GM23248 (cell line): ENCODE data around the gene RIC3. TPM values are rescaled to one million over a fixed set of nuclear protein-coding genes. Genes with fewer than 3 reads are reported as not detected.

Experiments
- DNase-seq: peaks from one replicate; pipeline ENCODE4 v3.0.0-alpha.2; 2015
- H2AFZ ChIP-seq: fragments of 200-600 bp; sonication (generic); 2 replicates; pipeline ENCODE4 v1.6.1; 2016; ENCODE audit warnings: antibody characterized with exemption
- H3F3A ChIP-seq: fragments of 200-600 bp; sonication (generic); 2 replicates; pipeline ENCODE4 v1.6.1; 2016; ENCODE audit warnings: mild to moderate bottlenecking, antibody characterized with exemption, mixed run types; ENCODE audit not compliant: insufficient read depth
- H3K27ac ChIP-seq: fragments of 200-600 bp; sonication (generic); 2 replicates; pipeline ENCODE4 v1.5.1; 2016; ENCODE audit warnings: mild to moderate bottlenecking
- H3K27me3 ChIP-seq: fragments of 200-600 bp; sonication (generic); replicated peaks from 2 replicates; pipeline ENCODE4 v1.6.1; 2016; ENCODE audit warnings: mild to moderate bottlenecking; ENCODE audit not compliant: insufficient read depth
- H3K36me3 ChIP-seq: fragments of 200-600 bp; sonication (generic); 2 replicates; pipeline ENCODE4 v1.6.1; 2016; ENCODE audit warnings: low read depth, mild to moderate bottlenecking
- H3K4me1 ChIP-seq: fragments of 200-600 bp; sonication (generic); 2 replicates; pipeline ENCODE4 v1.6.1; 2016; ENCODE audit warnings: mild to moderate bottlenecking; ENCODE audit not compliant: insufficient read depth
- H3K4me2 ChIP-seq: fragments of 200-600 bp; sonication (generic); one replicate; pipeline ENCODE4 v1.6.1; 2016; ENCODE audit warnings: mild to moderate bottlenecking; ENCODE audit not compliant: unreplicated experiment
- H3K4me3 ChIP-seq: fragments of 200-600 bp; sonication (generic); 2 replicates; pipeline ENCODE4 v1.5.1; 2016; ENCODE audit warnings: mild to moderate bottlenecking
- H3K79me2 ChIP-seq: fragments of 200-600 bp; sonication (generic); 2 replicates; pipeline ENCODE4 v1.6.1; 2016; ENCODE audit warnings: mild to moderate bottlenecking; ENCODE audit not compliant: insufficient read depth
- H3K9ac ChIP-seq: fragments of 200-600 bp; sonication (generic); 2 replicates; pipeline ENCODE4 v1.6.1; 2016; ENCODE audit warnings: mild to moderate bottlenecking
- H3K9me2 ChIP-seq: fragments of 200-600 bp; sonication (generic); 2 replicates; pipeline ENCODE4 v1.6.1; 2016; ENCODE audit warnings: mixed run types, mild to moderate bottlenecking, moderate library complexity; ENCODE audit not compliant: insufficient read depth
- H3K9me3 ChIP-seq: fragments of 200-600 bp; sonication (generic); one replicate; pipeline ENCODE4 v1.6.1; 2017; ENCODE audit warnings: low read depth
- H4K20me1 ChIP-seq: fragments of 200-600 bp; sonication (generic); 2 replicates; pipeline ENCODE4 v1.6.0; 2016; ENCODE audit not compliant: insufficient read depth
- EZH2 ChIP-seq: fragments of 200-600 bp; sonication (generic); IDR thresholded peaks from 2 replicates; pipeline ENCODE4 v1.6.1; 2018; ENCODE audit warnings: antibody characterized with exemption, mild to moderate bottlenecking; ENCODE audit not compliant: insufficient read depth, poor library complexity, severe bottlenecking
- EZH2phosphoT487 ChIP-seq: fragments of 200-600 bp; sonication (generic); IDR thresholded peaks from 2 replicates; pipeline ENCODE4 v1.6.1; 2018; ENCODE audit warnings: antibody characterized with exemption, moderate library complexity, mild to moderate bottlenecking, low read depth; ENCODE audit not compliant: insufficient read depth
- WGBS, 2 experiments: methylation state at CpG; one replicate each; pipeline ENCODE4 v1.1.6; 2015 to 2017; ENCODE audit warnings: low lambda C conversion rate in 2 of 2, low coverage in 1 of 2; ENCODE audit errors: missing lambda C conversion rate in 2 of 2; 5-methylcytosine and 5-hydroxymethylcytosine counted together
- in situ Hi-C: fragments of 300-500 bp; cut with MboI; formaldehyde crosslinking; loops from 2 replicates; pipeline ENCODE4 v1.15.0; 2020
- polyA plus RNA-seq: library from polyadenylated mRNA; unstranded; fragments of >200 nt; fragmentation: Nextera tagmentation; extraction: Ambion mirVana; gene quantifications from 2 replicates; pipeline ENCODE4 v1.2.1, GENCODE V29; 2016
- total RNA-seq: library from RNA; depleted of rRNA; stranded (reverse); fragments of >200 nt; shearing (Covaris generic); gene quantifications from 2 replicates; pipeline ENCODE4 v1.2.3, GENCODE V29; 2014

Gene RIC3
- total and polyA plus RNA-seq, 2 experiments from 2014 or later = 0.06 TPM; not detected in 1

DNA sequence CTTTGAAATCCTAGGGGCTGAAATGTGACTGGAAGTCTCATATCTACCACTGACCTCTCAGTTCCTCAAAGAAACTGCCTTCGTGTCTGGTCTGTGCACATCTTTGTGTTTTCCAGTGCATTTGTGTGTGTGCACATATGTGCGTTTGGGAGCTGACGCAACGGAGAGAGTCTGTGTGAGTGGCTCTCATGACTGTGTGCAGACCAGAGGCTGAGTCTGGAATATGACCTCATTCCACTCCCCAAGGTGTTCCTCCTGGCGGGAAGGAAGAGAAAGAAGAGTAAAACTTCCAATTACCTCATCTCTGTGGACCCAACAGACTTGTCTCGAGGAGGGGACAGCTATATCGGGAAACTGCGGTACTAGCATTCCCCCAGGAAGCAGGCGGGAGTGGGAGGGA lies 71.4 kb downstream of the RIC3 start:
- Histone ChIP-seq H3K4me1 (peaks cover 23% of the 10 kb centered on the region), H3K9ac (no peak overlapping the region), H3K79me2 (no peaks in the 10 kb centered on the region), H3K4me2 (no peak overlapping the region), H3K27ac (peak overlapping the region; percentile 81; the same call in 1 of the 2 replicates), H3K27me3 (no peaks in the 10 kb centered on the region), H3K4me3 (no peak overlapping the region), H3K9me2 (no peaks in the 10 kb centered on the region), H4K20me1 (no peaks in the 10 kb centered on the region), H3K9me3 (no peaks in the 10 kb centered on the region), H2AFZ (no peak overlapping the region), H3F3A (peaks cover 21% of the 10 kb centered on the region), H3K36me3 (no peaks in the 10 kb centered on the region)
- 82% methylated on average over 9 of the region's 9 CpGs for WGBS, 2 experiments
- in situ Hi-C loops = loop anchor here (5.0 kb wide), 1 partner anchor 90 kb away; no protein-coding TSS in a partner anchor
- peak; percentile 42 for DNase-seq
- no peak for TF ChIP-seq EZH2phosphoT487
- no peak for TF ChIP-seq EZH2

GRCh38 chr11:8097062-8097461 lies 71.8 kb downstream of the RIC3 start:
- no peaks in the 10 kb centered on the region for H4K20me1 ChIP-seq
- DNase-seq = no peak
- H3K4me2 ChIP-seq = no peak overlapping the region
- no peak overlapping the region for H3K4me3 ChIP-seq
- no peaks in the 10 kb centered on the region for H3K36me3 ChIP-seq
- WGBS, 2 experiments = 94% methylated on average over 8 of the region's 8 CpGs
- H2AFZ ChIP-seq = no peak overlapping the region
- no peaks in the 10 kb centered on the region for H3K9me3 ChIP-seq
- no peaks in the 10 kb centered on the region for H3K9me2 ChIP-seq
- in situ Hi-C loops = loop anchor here (5.0 kb wide), 1 partner anchor 90 kb away; no protein-coding TSS in a partner anchor
- H3F3A ChIP-seq = peaks cover 21% of the 10 kb centered on the region
- no peak for TF ChIP-seq EZH2phosphoT487
- TF ChIP-seq EZH2 = no peak
- no peaks in the 10 kb centered on the region for H3K79me2 ChIP-seq
- H3K27me3 ChIP-seq = no peaks in the 10 kb centered on the region
- H3K27ac ChIP-seq = no peak overlapping the region
- peaks cover 23% of the 10 kb centered on the region for H3K4me1 ChIP-seq
- no peak overlapping the region for H3K9ac ChIP-seq

- Histone ChIP-seq H3F3A (peaks cover 21% of the 10 kb centered on the region), H2AFZ (no peak overlapping the region), H3K36me3 (no peaks in the 10 kb centered on the region), H3K9ac (no peak overlapping the region), H3K9me3 (no peaks in the 10 kb centered on the region), H3K4me2 (no peak overlapping the region), H3K79me2 (no peaks in the 10 kb centered on the region), H4K20me1 (no peaks in the 10 kb centered on the region), H3K27ac (no peak overlapping the region), H3K9me2 (no peaks in the 10 kb centered on the region), H3K4me3 (no peak overlapping the region), H3K27me3 (no peaks in the 10 kb centered on the region), H3K4me1 (peaks cover 23% of the 10 kb centered on the region)
- in situ Hi-C loops = loop anchor here (5.0 kb wide), 1 partner anchor 89 kb away; no protein-coding TSS in a partner anchor
- WGBS, 2 experiments = 60 to 65% methylated on average over 5 to 6 of the region's 6 CpGs
- peak; percentile 30 for DNase-seq
- TF ChIP-seq EZH2 = no peak
- no peak for TF ChIP-seq EZH2phosphoT487
Observed at GRCh38 chr11:8096575-8096974, 72.2 kb downstream of the RIC3 start.

DNA sequence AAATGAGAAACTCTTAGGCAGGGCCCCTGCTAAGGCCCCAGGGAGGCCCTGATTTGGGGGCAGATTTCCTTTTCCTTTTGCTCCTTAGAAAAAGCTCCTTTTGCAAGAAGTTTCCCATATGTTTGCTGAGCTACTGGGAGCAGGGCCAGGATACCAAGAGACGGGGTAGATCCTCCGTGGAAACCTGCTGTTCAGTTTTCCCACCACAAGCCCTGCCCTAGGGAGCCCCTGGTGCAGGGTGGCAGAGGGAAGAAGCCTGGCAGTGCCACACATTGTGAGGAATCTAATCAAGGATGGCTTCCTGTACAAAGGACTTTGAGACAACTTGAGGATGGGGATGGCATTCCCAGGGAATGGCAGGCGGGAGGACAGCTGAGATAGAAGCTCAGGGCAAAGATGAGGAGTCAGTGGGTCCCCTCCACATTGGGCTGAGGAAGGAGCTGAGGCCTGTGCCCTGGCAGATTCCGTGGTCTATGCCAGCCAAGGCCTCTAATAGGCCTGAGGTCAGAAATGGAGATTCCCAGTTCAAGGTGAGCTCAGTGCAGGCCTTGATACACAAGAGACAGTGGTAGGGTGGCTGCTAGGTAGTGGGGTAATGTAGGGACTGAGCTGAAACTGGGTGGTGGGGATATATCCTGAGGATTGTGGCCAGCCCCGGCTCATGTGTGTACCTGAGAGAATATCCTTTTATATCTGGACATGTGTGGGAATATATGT lies 72.9 kb downstream of the RIC3 start:
- no peaks in the 10 kb centered on the region for H3K79me2 ChIP-seq

More for the DNA sequence above, 72.9 kb downstream of the RIC3 start:
- no peak overlapping the region for H3K9ac ChIP-seq
- DNase-seq = no peak
- H3K27ac ChIP-seq = no peak overlapping the region
- no peak overlapping the region for H3K4me2 ChIP-seq
- 83 to 95% methylated on average over 5 of the region's 5 CpGs for WGBS, 2 experiments
- peaks cover 23% of the 10 kb centered on the region for H3K4me1 ChIP-seq
- no peaks in the 10 kb centered on the region for H3K36me3 ChIP-seq
- H4K20me1 ChIP-seq = no peaks in the 10 kb centered on the region
- no peaks in the 10 kb centered on the region for H3K9me2 ChIP-seq
- in situ Hi-C loops = loop anchor here (5.0 kb wide), 1 partner anchor 89 kb away; no protein-coding TSS in a partner anchor
- no peaks in the 10 kb centered on the region for H3K9me3 ChIP-seq
- no peaks in the 10 kb centered on the region for H3K27me3 ChIP-seq
- peaks cover 21% of the 10 kb centered on the region for H3F3A ChIP-seq
- TF ChIP-seq EZH2 = no peak
- no peak for TF ChIP-seq EZH2phosphoT487
- H3K4me3 ChIP-seq = no peak overlapping the region
- no peak overlapping the region for H2AFZ ChIP-seq
